HUDEP-2 (cell line): ENCODE measurements around the gene CSAD.
A peak's percentile ranks its signal among the peaks of the same experiment; 100 is the strongest.

Experiments used
- DNase-seq, 76 experiments: peaks; one replicate each; lab custom pipeline; 2025; ENCODE audit not compliant: unreplicated experiment in 76 of 76; lab: John Stamatoyannopoulos, UW

The CSAD gene

GRCh38 chr12:53200458-53201176 is 19.9 kb upstream of the CSAD start:
- DNase-seq = peak in 1 of 76 experiments; percentile 30

GRCh38 chr12:53200107-53200457 is 19.4 kb upstream of the CSAD start:
- DNase-seq = no peak

GRCh38 chr12:53199700-53200099 is 19.0 kb upstream of the CSAD start:
- DNase-seq = no peak

- no peak for DNase-seq
These were observed 17.9 kb upstream of the CSAD start for GRCh38 chr12:53198486-53199110.

- no peak for DNase-seq
These were observed 16.4 kb upstream of the CSAD start for GRCh38 chr12:53197011-53197640.

- peak in 2 of 76 experiments; percentile 15 to 18 for DNase-seq
These were observed 15.8 kb upstream of the CSAD start for GRCh38 chr12:53196486-53196885.

GRCh38 chr12:53195516-53196420 is 15.0 kb upstream of the CSAD start:
- no peak for DNase-seq

GRCh38 chr12:53194973-53195372 is 14.2 kb upstream of the CSAD start:
- DNase-seq = peak in 1 of 76 experiments; percentile 14

- no peak for DNase-seq
These were observed 13.4 kb upstream of the CSAD start for GRCh38 chr12:53193985-53194716.

- no peak for DNase-seq
These were observed 12.3 kb upstream of the CSAD start for GRCh38 chr12:53193040-53193439.

GRCh38 chr12:53192531-53193021 is 11.9 kb upstream of the CSAD start:
- no peak for DNase-seq

- DNase-seq = no peak
These were observed 11.3 kb upstream of the CSAD start for GRCh38 chr12:53191885-53192530.

GRCh38 chr12:53191096-53191884 is 10.6 kb upstream of the CSAD start:
- no peak for DNase-seq

- DNase-seq = peak in 12 of 76 experiments; percentile 7 to 30 (median 17)
These were observed 9.5 kb upstream of the CSAD start for GRCh38 chr12:53190108-53190729.

GRCh38 chr12:53187145-53187899 is 6.6 kb upstream of the CSAD start:
- DNase-seq = no peak

GRCh38 chr12:53186745-53187144 is 6.0 kb upstream of the CSAD start:
- DNase-seq = no peak

GRCh38 chr12:53185582-53186153 is 4.9 kb upstream of the CSAD start:
- no peak for DNase-seq
